ENCODE measurements around the gene LRCH1.

Gene LRCH1

DNA sequence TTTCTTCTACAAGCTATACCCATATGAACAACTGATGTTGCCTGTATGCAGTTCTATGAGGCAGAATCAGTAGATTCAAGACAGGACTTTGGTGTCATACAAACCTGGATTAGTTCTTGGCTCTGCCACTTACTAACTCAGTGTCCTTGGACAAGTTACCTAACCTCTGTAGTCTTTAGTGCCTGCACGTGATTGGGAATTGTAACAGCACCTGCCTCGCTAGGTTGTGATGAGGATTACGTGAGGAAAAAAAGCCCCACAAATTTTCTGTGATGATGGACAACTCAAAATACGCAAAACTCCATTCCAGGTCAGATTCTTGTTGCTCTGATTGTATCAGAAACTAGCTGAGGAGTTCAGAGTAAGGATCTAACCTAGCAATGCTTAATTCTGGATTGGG is 89.3 kb downstream of the LRCH1 start:
- in situ Hi-C loops (cut with MboI; ENCODE audit: low pct_unique_long_range_greater_than_20kb, low sequenced_read_pairs), result no loop called here

DNA sequence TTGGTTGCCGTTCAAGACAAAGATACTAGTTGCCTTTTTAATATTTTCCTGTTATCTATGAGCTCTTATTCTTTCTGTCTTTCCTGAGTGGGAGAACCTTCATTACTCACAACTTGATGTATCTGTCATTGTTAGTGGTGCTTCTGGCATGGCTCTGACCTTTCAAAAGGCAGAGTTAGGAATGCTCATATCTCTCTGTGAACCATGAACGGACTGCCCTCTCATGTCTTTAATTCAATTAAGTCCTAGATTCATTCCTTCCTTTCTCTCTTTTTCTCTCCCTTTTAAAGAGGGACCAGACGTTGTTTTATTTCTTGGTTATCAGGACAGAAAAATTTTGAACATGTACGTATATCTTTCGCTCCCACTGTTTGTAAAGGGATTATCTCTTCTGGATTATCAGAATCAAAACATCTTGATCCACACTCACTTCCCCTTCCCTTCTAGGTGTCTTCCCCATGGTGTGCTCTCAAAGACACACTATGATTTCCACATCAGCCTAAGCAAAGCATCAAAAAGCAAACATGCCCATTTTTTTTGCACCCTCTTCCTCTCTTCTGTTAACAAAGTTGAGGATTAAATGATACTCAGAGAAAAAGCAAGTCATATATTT is 90.3 kb downstream of the LRCH1 start:
- in situ Hi-C loops (cut with MboI; ENCODE audit: low pct_unique_long_range_greater_than_20kb, low sequenced_read_pairs), result no loop called here
- DNase-seq, result no peak

More for the DNA sequence above, 89.3 kb downstream of the LRCH1 start:
- DNase-seq, result no peak

DNA sequence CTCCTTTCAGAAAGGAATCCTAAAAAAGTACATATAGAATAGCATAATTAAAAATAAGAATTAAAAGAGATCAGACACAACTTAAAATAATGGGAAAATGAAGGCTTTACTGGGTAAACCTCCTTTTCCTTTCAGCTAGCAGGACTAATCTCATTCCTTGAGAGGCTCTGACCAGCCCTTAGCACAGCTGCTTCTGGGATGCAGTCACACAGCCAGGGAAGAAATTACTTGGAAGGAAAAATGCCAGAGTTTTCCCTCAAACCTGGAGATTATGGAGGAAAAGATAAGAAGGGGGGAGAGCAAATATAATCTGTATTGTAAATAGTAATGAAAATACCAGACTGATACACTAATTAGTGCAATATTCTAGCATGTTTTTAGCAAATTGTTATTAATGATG is 91.8 kb downstream of the LRCH1 start:
- no peak for DNase-seq
- in situ Hi-C loops (cut with MboI; ENCODE audit: low pct_unique_long_range_greater_than_20kb, low sequenced_read_pairs), result no loop called here

DNA sequence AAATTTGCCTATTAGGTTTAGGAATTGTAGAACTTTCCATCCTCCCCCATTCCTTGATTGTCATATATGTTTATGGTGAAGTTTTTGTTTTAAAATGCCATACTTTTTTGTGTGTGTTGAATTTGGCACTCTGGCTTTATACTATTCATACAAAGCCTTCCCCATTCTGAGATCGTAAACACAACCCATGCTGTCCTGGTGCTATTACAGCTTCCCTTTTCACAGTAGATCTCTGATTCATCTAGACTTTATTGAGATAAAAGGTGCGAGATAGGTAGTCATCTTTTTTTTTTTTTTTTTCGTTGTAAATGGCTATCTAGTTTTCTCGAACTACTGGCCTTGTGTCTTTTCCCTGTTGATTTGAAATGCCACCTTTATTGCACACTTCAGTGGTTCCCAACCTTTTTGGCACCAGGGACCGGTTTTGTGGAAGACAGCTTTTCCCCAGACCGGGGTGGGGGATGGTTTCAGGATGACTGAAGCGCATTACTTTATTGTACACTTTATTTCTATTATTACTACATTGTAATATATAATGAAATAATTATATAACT is 94.6 kb downstream of the LRCH1 start:
- no peak for DNase-seq
- in situ Hi-C loops (cut with MboI; ENCODE audit: low pct_unique_long_range_greater_than_20kb, low sequenced_read_pairs), result no loop called here

DNA sequence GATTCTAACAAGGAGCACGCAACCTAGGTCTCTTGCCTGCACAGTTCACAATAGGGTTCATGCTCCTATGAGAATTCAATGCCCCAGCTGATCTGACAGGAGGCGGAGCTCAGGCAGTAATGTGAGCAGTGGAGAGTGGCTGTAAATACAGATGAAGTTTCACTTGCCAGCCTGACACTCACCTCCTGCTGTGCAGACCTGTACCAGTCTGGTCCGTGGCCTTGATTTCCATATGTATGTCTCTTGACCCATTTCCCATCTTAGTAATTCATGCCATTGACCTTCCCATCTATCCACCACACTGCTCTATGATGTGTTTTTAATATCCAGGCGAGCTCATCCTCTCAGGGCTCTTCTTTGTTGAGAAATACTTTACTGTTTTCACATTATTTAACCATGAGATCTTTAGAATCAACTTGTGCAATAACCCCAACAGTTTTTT is 95.2 kb downstream of the LRCH1 start:
- in situ Hi-C loops (cut with MboI; ENCODE audit: low pct_unique_long_range_greater_than_20kb, low sequenced_read_pairs), result no loop called here
- DNase-seq, result no peak

DNA sequence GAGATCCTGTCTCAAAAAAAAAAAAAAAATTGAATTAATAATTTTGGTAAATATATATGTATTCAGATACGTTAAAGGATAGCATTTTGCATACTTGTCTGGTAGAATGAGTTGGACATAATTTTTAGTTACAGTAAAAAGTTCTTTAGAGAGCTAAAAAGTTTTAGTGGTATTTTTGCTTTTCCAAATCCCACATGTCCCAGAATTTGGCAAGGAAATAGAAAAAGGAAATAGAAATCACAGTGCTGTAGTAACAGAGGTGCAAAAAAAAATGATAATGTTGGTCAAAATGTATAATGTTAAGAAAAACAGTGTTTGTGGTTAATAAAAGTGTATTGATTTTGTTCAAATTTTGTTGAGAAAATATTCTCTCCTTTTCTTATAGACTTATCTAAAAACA is 96.8 kb downstream of the LRCH1 start:
- in situ Hi-C loops (cut with MboI; ENCODE audit: low pct_unique_long_range_greater_than_20kb, low sequenced_read_pairs), result no loop called here
- no peak for DNase-seq

DNA sequence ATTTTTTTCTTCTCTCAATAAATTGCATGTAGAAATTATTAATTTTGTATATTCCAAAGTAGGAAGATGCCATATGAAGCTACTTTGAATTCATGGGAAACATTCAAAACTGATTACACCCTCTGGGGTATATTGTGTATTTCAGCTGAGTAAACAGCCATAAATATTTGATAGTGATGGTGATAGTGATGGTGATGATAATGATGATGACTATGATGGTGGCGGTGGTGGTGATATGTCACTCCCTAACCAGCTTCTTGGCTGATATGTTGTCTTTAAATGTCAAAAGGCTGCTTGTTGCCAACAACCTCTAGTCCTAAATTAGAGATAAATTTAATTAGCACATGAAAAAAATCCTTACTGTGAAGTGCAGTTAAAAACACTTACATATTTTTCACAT is 102.0 kb downstream of the LRCH1 start:
- DNase-seq, result no peak
- in situ Hi-C loops (cut with MboI; ENCODE audit: low pct_unique_long_range_greater_than_20kb, low sequenced_read_pairs), result no loop called here

DNA sequence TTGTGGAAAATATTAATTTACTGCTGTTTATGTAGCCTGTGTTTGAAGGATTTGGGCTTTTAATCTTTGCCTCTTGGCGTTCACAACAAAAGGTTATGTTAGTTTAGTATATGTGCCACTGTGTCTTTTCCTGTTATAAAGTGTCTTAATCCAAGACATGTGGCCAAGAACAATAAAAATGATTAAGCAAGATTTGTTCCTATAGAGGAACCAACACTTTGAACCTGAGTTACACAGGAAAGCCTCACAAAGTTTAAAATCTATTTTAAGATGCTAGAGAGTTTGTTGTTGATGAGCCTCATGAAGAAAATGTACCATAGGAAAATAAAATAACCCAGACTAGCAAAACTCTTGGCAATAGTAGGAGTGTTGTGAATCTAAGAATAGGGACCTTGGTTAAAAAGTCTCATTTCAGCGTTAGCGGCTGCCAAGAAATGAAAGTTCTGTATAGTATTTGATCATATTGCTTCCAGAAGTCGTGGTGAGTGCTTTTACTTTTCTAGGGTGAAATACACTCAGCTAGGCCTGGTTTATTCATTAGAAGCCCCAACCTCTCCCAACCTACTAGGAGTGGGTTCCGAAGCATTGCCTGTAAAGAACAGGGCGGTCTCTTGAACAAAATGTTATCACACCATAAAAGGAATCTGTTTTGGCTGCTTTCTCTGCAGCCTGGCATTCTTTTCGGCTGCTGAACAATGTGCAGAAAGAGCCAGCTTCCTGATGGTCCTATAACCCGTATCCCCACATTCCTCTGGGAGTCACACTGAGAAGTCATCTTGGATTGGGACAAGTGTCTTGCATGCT is 102.6 kb downstream of the LRCH1 start:
- DNase-seq, result no peak
- in situ Hi-C loops (cut with MboI; ENCODE audit: low pct_unique_long_range_greater_than_20kb, low sequenced_read_pairs), result no loop called here

DNA sequence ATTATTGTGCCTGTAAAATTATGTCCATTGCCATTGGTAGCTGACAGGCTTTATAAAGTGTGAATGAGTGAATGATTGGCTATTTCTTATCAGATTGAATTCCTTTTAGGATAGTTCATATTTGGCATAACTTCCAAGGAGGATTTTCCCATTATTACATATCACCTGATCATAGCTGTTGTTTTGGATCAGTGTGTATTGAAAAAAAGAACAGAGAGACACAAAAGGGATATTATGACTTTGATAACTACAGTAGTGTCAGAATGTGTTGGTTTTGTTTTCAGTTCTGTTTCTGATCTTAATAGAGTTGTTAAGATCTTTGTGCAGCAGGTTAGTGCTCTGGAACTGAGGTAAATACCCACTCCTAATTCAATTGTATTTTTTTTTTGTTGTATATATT is 103.8 kb downstream of the LRCH1 start:
- in situ Hi-C loops (cut with MboI; ENCODE audit: low pct_unique_long_range_greater_than_20kb, low sequenced_read_pairs), result no loop called here
- no peak for DNase-seq

DNA sequence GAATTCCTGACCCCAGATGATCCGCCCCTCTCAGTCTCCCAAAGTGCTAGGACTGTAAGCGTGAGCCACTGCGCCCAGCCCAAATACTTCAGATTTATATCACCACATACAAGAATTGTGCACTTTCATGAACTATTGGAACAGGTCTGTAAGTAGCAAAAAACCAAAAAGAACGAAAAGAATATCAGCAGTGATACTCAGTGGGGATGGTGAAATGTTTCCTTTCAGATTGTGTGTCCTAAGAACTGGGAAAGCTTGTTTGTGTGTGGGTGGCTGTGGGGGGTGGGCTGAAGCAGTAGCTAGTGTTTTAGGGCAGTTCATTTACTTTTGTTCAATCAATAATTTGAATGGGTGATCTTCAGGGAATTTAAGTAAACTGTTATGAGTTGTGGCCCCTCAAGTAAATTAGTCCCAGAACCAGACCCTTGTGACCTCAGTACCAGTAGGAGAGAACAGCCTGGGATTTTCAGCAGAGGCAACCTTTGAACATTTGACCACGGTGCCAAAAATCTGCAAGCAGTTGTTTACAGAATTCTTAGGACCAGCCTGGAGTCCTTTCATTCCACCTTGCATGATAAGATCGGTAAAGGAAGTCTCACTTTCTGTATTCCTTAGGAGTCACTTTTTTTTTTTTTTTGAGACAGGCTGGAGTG is 106.6 kb downstream of the LRCH1 start:
- in situ Hi-C loops (cut with MboI; ENCODE audit: low pct_unique_long_range_greater_than_20kb, low sequenced_read_pairs), result no loop called here
- no peak for DNase-seq

DNA sequence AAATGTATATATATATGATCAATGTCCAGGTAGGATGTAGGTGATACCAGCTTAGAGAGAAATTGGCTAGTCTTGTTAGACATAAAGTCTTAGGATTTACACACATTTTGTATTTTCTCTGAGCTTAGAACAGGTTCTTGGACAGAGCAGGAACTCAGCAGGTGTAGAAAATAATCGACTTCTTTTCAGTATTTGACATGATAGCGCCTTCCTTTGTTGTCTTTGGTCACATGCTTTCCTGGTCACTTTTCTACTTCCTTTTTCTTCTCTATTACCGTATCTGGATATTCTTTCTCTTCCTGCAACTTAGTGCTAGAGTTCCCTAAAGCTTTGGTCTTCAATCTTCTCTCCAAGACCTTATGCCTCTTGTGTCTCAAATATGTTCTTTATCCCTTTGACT is 107.4 kb downstream of the LRCH1 start:
- DNase-seq, result no peak
- in situ Hi-C loops (cut with MboI; ENCODE audit: low pct_unique_long_range_greater_than_20kb, low sequenced_read_pairs), result no loop called here

DNA sequence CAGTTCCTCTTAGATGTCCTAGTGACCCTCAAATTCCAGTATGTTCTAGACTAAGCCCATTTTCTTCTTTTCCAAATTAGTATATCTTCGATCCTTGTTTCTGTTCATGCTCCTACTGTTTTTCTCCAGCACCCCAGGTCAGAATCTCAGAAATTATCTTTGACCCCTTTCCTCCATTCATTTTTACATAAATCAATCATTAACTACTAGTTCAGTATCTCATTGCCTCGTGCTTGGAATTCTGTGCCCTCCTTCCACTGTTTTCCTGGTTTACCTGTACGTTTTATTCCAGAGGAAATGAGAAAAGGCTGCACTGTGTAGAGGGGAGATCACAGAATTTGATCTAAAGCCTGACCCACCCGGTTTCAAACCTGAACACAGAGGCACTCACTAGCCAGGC is 107.9 kb downstream of the LRCH1 start:
- DNase-seq, result no peak
- in situ Hi-C loops (cut with MboI; ENCODE audit: low pct_unique_long_range_greater_than_20kb, low sequenced_read_pairs), result no loop called here

DNA sequence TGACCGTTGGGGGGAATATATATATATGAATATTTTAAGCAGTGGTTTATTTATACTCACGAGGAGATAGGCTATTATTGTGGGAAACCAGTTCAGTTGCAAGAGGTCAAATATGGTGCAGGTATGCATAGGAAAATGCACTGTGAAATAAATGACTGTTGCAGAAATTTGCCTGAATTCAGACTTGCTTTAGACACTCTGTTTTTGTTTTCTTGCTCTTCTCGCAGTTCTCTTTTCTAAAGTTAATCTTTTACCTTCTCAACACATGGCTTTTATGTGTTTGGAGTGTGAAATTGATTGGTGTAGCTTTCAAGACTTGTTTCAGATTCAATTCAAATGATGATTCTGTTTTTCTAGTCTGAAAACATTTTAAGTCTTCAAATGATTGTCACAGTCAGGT is 109.7 kb downstream of the LRCH1 start:
- in situ Hi-C loops (cut with MboI; ENCODE audit: low pct_unique_long_range_greater_than_20kb, low sequenced_read_pairs), result no loop called here

DNA sequence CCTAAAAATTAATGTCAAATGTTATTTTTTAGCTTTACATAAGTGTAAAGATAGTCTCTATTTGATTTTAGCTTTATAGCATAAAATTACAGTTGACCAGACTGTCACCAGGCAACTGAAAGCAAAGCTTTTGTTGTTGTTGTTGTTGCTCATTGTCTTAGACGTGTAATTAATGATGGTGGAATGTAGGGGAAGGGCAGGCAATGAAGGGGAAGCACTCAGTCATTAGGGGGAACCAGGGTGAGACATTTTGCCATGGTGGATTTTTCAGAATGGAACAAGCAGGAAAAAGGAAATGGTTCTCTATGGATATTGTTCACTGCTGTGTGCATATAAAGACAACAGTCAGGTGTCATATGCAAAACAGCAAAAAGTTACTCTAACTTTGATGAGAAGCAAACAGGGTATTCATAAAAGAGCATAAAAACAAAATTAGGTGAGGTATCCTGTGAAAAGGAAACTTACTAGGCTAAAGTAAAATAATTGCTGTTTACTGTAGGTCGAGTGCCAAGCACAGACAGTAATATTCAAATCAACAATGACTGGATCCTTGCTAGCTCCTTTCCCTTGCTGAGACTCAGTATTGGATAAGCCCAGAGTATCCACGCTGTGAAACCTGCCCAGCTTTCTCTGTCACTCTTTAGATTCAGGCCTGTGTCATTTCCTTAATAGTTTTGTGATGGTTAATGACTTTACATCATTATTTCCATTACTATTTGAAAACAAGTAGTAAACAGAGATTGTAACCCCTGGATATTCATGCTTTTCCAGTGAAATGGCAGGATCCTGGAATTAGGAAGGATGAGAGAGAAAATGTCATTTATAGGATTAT is 110.5 kb downstream of the LRCH1 start:
- in situ Hi-C loops (cut with MboI; ENCODE audit: low pct_unique_long_range_greater_than_20kb, low sequenced_read_pairs), result no loop called here

More for the DNA sequence above, 109.7 kb downstream of the LRCH1 start:
- no peak for DNase-seq

DNA sequence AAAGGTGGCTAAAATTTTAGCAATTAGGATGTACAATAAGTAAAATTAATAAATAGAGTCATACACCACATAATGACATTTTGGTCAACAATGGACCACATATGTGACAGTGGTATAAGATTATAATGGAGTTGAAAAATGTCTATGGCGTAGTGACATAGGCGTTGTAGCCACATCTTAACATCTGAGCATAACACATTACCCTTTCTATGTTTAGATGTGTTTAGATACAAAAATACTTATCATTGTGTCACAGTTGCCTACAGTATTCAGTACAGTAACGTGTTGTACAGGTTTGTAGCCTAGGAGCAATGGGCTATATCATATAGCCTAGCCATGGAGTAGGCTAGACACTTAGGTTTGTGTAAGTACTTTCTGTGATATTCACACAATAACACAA is 111.2 kb downstream of the LRCH1 start:
- in situ Hi-C loops (cut with MboI; ENCODE audit: low pct_unique_long_range_greater_than_20kb, low sequenced_read_pairs), result no loop called here

More for the DNA sequence above, 110.5 kb downstream of the LRCH1 start:
- no peak for DNase-seq

DNA sequence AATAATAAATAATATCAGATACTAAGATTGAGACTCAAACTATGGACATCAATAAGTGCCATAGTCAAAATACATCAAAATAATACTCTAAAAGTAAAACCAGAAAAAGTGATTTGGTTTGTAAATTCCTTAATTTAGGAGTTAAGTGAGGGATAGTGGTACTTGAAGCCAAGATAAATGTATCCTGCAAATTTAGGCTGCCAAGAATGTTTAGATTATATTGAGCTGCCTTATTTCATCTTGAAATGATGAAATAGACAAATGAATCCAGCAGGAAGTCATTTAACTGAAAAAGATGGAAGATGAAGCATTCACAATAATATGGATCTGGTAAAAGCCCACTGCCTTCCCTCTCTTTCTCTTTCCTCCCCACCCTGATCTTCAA is 112.3 kb downstream of the LRCH1 start:
- in situ Hi-C loops (cut with MboI; ENCODE audit: low pct_unique_long_range_greater_than_20kb, low sequenced_read_pairs), result no loop called here
- no peak for DNase-seq

More for the DNA sequence above, 111.2 kb downstream of the LRCH1 start:
- DNase-seq, result no peak

DNA sequence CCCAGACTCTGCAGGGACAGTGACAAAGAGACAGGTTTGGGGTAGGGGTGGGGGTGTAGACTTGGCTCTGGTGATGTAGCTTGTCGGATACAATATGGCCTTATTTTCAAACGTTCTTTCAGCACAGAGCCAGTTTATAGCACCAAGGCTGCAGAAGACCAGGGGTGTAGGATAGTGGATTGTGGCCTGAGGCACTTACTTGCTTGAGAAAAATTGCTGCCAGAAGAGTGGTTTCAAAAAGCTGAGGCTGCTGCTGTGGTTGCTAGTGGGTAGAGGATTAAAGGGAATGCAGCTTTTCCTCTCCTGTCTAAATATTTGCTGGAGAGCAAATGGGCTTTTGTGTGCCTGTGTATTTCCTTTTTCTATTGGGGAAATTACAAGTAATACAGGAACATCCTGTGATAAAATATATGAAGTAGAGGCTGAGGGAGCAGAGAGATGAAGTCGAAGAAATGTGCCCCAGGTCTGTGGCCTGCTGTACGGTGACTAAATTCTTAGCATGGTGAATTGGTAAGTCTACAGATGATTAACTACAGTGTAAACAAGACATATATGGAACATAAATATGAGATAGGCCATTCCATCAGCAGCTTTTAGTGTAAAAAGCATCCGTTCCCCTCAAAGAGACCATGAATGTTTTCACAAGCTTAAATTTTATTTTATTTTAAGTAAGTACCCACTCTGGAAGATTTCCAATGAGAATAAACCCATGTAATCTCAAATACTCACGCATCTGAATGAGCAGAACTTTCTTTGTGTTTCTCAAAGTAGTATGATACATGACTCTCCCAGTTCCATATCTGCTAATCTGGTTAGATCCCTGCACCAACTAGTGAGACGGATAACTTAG is 112.9 kb downstream of the LRCH1 start:
- in situ Hi-C loops (cut with MboI; ENCODE audit: low pct_unique_long_range_greater_than_20kb, low sequenced_read_pairs), result no loop called here
- DNase-seq, result no peak

DNA sequence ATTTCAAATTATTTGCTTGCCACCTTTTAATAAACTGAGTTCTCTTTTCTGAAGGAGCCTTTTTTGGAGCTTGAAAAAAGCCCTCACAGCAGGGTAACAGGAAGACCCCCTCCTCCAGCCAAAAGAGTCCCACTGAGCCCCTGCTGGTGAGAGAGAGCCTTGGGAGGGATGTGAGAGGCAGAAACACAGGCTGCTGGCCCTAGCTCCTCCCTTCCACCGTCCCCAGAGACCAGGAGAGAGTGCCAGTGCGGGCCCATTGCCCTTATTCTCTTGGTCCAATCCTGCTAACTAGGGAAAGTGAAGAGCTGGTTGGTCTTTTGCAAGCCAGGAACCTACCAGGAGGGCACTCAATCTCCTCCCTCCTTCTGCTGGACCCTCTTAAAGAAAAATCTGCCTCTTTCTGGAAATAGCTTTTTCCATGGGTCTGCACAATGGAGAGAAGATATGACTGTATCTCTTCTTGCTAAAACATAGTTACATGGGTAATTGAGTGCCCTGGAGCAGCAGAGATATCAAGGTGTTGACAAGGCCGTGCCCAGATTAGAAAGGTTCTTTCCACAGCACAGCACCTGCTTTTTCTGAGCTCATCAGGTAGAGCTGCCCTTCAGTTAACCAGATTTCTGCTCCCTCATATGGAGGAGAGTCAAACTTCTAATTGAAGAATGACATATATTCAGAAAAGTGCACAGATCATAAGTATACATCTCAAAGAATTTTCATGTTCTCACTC is 113.9 kb downstream of the LRCH1 start:
- in situ Hi-C loops (cut with MboI; ENCODE audit: low pct_unique_long_range_greater_than_20kb, low sequenced_read_pairs), result no loop called here
- no peak for DNase-seq

All from KBM-7 (cell line).